Endothelial cell (in vitro differentiated cells): ENCODE data around the gene MAGI1. TPM values are rescaled to one million over a fixed set of nuclear protein-coding genes. Genes with fewer than 3 reads are reported as not detected.

Source experiments
- DNase-seq: peaks from one replicate; pipeline ENCODE4 v3.0.0; 2021; ENCODE audit warnings: low spot score
- H3K27ac Mint-ChIP-seq: one replicate; pipeline ENCODE4 v1.8.0; 2021; ENCODE audit warnings: mixed read lengths, inconsistent platforms; ENCODE audit not compliant: unreplicated experiment
- H3K27me3 Mint-ChIP-seq: one replicate; pipeline ENCODE4 v1.8.0; 2021; ENCODE audit warnings: mild to moderate bottlenecking, moderate library complexity, mixed read lengths, inconsistent platforms; ENCODE audit not compliant: unreplicated experiment
- H3K36me3 Mint-ChIP-seq: one replicate; pipeline ENCODE4 v1.8.0; 2021; ENCODE audit warnings: mild to moderate bottlenecking, low read depth, mixed read lengths, inconsistent platforms; ENCODE audit not compliant: unreplicated experiment
- H3K4me1 Mint-ChIP-seq: one replicate; pipeline ENCODE4 v1.8.0; 2021; ENCODE audit warnings: mild to moderate bottlenecking, mixed read lengths, inconsistent platforms; ENCODE audit not compliant: unreplicated experiment
- H3K4me3 Mint-ChIP-seq: one replicate; pipeline ENCODE4 v1.8.0; 2021; ENCODE audit warnings: mild to moderate bottlenecking, mixed read lengths, inconsistent platforms; ENCODE audit not compliant: unreplicated experiment
- H3K9me3 Mint-ChIP-seq: one replicate; pipeline ENCODE4 v1.8.0; 2021; ENCODE audit warnings: mixed read lengths, inconsistent platforms; ENCODE audit not compliant: unreplicated experiment
- total RNA-seq: library from RNA; stranded (reverse); fragmentation: NEBNext Ultra II Directional; extraction: Animal tissue kit (Norgen Biotek cat#: 25700); gene quantifications from one replicate; pipeline ENCODE4 v1.2.1, GENCODE V29; 2021; ENCODE audit not compliant: unreplicated experiment
- TF ChIP-seq, protein P1 (sequence below): fragments of 200-600 bp; sonication (generic); IDR thresholded peaks from one replicate; pipeline ENCODE4 v1.5.0; 2021; ENCODE audit warnings: antibody characterized with exemption; ENCODE audit not compliant: unreplicated experiment

Gene MAGI1
- total RNA-seq, 1 donor from 2014 or later: 33.8 TPM

GRCh38 chr3:65877160-65877559 is 161.6 kb downstream of the MAGI1 start:
- Mint-ChIP-seq H3K36me3 (no peaks in the 10 kb centered on the region), H3K4me3 (no peak overlapping the region), H3K4me1 (peaks cover 15% of the 10 kb centered on the region), H3K9me3 (no peaks in the 10 kb centered on the region), H3K27me3 (no peaks in the 10 kb centered on the region), H3K27ac (no peak overlapping the region)
- DNase-seq: no peak
- TF ChIP-seq, protein P1, sequence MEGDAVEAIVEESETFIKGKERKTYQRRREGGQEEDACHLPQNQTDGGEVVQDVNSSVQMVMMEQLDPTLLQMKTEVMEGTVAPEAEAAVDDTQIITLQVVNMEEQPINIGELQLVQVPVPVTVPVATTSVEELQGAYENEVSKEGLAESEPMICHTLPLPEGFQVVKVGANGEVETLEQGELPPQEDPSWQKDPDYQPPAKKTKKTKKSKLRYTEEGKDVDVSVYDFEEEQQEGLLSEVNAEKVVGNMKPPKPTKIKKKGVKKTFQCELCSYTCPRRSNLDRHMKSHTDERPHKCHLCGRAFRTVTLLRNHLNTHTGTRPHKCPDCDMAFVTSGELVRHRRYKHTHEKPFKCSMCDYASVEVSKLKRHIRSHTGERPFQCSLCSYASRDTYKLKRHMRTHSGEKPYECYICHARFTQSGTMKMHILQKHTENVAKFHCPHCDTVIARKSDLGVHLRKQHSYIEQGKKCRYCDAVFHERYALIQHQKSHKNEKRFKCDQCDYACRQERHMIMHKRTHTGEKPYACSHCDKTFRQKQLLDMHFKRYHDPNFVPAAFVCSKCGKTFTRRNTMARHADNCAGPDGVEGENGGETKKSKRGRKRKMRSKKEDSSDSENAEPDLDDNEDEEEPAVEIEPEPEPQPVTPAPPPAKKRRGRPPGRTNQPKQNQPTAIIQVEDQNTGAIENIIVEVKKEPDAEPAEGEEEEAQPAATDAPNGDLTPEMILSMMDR: no peak

DNA sequence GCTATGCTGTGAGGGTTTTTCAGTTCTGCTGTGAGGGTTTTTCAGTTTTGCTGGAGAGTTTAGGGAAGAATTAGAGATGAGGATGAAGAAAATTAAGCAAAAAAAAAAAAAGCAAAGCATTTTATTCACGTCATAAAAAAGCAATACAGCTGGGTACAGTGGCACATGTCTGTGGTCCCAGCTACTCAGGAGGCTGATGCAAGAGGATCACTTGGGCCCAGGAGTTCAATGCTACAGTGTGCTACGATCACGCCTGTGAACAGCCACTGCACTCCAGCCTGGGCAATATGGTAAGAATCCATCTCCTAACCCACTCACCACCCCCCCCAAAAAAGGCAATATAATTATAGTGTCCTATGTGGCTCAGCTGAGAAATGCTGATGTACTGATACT is 162.7 kb downstream of the MAGI1 start:
- Mint-ChIP-seq H3K4me3 (no peak overlapping the region), H3K27ac (no peak overlapping the region), H3K4me1 (peaks cover 7% of the 10 kb centered on the region), H3K36me3 (no peaks in the 10 kb centered on the region), H3K27me3 (no peaks in the 10 kb centered on the region), H3K9me3 (no peaks in the 10 kb centered on the region)
- TF ChIP-seq, protein P1: no peak
- DNase-seq: no peak

- H3K27ac Mint-ChIP-seq: no peak overlapping the region
- no peak for DNase-seq
- TF ChIP-seq, protein P1: no peak
- H3K4me3 Mint-ChIP-seq: no peak overlapping the region
- H3K36me3 Mint-ChIP-seq: no peaks in the 10 kb centered on the region
- no peaks in the 10 kb centered on the region for H3K27me3 Mint-ChIP-seq
- H3K9me3 Mint-ChIP-seq: no peaks in the 10 kb centered on the region
- H3K4me1 Mint-ChIP-seq: peaks cover 7% of the 10 kb centered on the region
Measured at GRCh38 chr3:65875393-65876027, 163.2 kb downstream of the MAGI1 start.

GRCh38 chr3:65873869-65874268 is 164.8 kb downstream of the MAGI1 start:
- DNase-seq: no peak
- Mint-ChIP-seq H3K27ac (no peak overlapping the region), H3K9me3 (no peaks in the 10 kb centered on the region), H3K36me3 (no peaks in the 10 kb centered on the region), H3K4me1 (peaks cover 6% of the 10 kb centered on the region), H3K4me3 (no peak overlapping the region), H3K27me3 (no peaks in the 10 kb centered on the region)
- TF ChIP-seq, protein P1: no peak

DNA sequence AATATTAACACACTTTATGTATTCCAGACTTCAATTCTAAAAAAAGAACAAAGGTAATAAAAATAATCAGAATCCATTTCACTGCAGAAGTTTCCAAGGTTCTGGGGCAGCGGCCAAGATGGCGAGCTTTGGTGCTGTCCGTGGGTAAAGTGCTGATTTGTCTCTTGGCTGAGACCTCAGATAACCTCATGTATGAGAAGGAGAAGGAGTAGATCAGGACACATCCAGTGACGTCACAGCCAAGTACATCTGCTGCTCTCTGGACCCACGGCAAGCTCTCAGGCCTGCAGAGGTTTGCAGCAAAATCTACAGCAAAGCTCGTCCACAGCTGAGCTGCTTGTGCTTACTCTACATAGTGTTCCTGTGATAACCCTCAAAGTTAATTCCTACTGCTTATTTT is 165.7 kb downstream of the MAGI1 start:
- Mint-ChIP-seq H3K9me3 (no peaks in the 10 kb centered on the region), H3K27ac (no peak overlapping the region), H3K4me1 (peaks cover 3% of the 10 kb centered on the region), H3K27me3 (no peaks in the 10 kb centered on the region), H3K4me3 (no peak overlapping the region), H3K36me3 (no peaks in the 10 kb centered on the region)
- TF ChIP-seq, protein P1: no peak
- no peak for DNase-seq
